ENCODE measurements around the gene FBXL7.

FBXL7 gene

DNA sequence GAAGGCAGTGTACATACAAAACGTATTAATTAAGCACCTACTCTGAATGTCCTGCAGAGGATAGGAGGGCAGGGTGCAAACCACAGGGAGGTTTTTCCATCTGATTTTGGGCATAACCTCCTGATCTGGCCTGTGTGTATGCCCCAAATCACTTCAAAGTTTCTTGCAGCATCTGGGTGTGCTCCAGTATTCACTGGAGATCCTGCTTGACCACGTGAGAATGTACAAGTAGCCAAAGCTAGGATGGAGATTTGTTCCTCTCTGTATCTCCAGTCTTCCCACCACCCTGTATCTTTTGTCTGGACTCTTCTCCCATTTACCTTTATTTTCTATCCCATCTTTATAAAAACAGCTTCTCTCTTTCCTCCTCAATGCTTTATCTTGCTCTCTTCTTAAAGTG lies 207.7 kb downstream of the FBXL7 start:
- DNase-seq (ENCODE audit: low read depth, low spot score), result no peak

DNA sequence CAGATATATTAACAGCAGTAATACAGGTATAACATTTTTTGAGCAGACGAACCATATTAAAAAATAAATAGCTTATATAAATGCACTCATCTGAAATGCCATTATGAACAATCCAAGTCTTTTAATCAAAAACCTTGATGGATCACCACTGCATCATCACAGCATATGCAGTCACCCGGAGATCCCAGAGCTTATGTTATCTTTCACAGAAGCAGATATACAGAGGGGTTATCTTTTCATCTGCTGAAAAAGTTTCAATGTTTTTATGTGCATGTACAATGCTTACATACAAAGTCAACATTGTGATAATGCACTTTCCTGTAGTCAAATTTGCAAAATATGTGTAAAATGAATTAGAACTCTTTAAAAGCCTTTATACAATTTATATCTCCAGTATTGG lies 211.9 kb downstream of the FBXL7 start:
- no peak for DNase-seq (ENCODE audit: low read depth, low spot score)

DNA sequence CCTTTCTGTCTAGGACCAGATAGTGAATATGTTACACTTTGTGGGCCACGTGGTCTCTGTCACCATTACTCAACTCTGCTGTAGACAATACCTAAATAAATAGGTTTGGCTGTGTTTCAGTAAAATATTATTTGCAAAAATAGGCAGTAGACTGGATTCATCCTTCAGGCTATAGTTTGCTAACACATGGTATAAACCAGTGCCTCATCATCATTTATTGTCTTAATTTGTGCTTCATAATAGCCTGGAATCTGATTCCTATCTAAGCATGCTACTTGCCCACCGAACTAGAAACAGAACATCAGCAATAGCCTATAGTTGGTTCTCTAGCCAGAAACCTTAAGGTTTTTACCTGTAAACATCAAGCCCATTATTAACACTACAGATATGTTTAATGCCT lies 215.6 kb downstream of the FBXL7 start:
- DNase-seq (ENCODE audit: low read depth, low spot score), result no peak

DNA sequence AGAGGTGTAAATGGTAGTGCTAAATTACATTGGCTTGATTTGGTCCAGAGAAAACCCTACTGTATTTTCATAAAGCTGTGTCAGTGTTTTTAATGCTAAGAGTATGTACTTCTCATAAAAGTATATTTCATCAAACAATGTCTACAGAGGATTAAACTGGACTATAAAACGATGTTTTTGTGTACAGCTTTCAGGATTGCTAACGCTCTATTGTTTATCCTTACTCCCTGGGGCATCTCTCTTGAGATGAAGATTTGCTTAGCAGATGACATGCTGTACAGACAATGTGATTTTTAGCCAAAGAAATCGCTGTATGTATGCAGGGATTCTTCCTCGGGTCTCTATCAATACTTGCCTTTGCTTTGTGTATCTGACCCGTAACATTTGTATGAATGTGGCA lies 216.0 kb downstream of the FBXL7 start:
- no peak for DNase-seq (ENCODE audit: low read depth, low spot score)

DNA sequence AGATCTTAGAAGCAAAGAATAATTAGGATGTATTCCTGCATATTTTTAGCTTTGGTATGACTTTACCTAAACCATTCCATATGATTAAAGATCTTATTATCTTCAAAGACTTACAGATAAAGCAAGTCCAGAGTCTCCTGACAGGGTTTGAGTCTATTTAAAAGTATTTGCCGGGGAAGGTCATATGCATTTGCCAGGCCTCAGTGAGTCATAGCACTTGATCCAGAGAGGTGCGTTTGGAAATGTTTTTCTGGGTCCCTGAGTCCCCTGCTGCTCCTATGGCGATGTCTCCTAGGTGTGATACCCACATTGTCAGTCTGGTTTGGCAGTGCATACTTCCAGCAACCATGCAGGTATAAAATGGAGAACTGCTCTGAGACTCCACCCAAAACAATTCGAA lies 217.0 kb downstream of the FBXL7 start:
- no peak for DNase-seq (ENCODE audit: low read depth, low spot score)

DNA sequence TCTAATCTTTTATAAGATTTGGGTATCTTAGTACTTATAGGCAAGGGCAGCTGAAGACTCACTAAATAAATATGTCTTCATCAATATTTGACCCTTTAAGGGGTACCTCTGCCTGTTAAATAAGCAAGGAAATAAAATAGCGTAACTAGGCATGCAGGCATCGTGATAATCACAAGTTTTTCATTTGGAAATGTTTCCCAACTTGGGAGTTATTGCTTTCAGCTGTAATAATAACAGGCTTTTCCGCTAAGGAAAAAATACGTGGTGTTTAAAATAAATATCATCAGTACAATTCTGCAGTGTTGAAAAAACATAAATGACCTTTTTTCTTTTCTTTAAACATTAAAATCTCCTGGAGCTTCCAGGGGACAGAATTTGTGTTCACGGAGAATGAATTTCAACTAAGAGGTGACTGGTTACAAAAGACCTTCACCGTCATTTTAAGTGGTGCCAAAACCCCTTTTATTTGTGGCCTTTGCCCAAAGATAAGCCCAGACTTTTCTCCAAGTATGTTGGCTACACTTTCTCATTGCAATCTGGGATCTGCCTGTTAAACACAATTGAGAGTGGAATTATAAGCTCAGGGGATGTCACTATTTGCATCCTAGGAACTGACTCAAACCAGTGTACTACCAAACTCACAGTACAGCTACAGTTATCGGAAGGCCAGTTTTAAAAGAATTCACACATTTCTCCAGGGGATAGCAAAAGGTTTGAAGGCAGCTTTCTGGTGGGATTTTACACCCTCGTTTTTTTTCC lies 218.6 kb downstream of the FBXL7 start:
- DNase-seq (ENCODE audit: low read depth, low spot score), result peak; percentile 53

DNA sequence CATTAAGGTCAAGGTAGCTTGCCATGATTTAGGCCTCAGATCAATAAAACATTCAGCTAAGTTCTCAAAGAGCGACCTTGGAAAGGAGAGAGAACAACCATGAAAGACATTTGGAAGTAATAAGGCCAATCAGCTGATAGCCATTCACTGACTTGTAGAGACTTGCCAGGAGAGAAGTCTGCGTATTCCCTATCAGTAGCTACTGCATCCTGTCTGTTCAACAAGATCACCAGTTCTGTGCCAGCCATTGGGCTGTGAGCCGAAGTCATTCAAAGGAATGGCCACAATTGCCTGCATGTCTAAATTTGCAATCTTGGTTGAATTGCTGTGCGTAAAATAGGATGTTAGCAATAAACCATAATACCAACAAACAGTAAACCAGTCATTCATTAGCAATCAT lies 219.8 kb downstream of the FBXL7 start:
- no peak for DNase-seq (ENCODE audit: low read depth, low spot score)

DNA sequence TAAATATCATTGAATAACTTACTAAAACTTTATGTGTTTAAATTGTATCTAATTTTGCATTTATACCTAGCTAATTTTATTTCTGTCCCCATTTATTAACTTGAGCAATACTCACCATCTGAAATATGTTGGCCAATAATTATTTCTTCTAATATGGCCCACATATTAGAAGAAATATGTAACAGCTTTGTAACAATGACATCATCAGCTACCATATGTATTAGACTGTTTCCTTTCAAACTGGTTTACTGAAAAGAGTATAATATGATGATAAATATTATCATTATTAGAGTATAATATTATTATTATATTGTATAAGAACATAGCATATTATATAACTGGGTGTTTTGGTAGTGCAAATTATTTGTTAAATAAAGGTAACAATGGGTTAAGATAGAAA lies 220.5 kb downstream of the FBXL7 start:
- no peak for DNase-seq (ENCODE audit: low read depth, low spot score)

DNA sequence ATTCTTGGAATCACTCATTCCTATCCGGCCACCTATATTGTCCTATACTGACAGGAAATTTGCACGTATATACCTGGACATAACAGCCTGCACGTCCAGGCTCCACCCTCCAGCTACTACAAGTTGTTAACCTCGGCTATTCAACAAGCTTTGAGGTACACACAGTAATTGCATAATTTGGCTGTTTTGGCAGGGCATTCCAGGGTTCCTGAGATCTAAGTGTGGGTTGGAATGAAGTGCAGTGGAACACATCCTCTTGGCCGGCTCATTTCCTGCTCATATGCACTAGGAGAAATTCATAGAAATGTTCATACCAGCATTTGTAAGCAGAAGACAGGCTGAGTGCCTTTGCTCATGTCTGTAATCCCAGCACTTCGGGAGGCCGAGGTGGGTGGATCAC lies 222.3 kb downstream of the FBXL7 start:
- no peak for DNase-seq (ENCODE audit: low read depth, low spot score)

DNA sequence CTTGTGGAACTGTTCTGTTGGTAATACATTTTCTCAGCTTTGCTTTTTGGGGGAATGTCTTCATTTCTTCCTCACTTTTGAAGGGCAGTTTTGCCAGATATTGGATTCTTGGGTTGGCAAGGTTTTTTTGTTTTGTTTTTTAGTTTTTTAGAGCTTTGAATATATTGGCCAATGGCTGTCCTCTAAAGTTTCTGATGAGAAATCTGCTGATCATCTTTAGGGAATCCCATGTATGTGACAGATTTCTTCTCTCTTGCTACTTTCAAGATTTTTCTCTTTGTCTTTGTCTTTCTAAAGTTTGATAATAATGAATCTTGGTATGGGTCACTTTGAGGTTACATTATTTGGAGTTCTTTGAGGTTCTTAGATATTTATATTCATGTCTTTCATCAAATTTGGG lies 227.4 kb downstream of the FBXL7 start:
- DNase-seq (ENCODE audit: low read depth, low spot score), result no peak

DNA sequence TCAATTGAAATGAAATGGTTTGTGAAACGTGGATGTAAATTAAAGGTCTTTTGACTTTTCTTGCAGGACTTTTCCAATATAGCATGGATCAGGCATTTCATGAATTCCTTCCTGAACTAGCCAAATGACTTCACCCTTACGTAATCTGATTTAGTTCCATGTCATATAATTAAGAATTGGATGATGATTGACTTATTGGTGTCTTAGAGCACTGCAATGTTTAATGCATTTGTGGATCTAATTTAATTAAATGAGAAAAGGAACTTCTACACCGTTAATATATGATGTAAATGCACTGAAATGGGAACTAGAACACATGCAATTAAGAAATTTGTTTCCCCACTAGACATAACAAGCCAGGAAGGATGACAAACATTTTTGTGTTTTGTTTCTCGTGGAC lies 228.8 kb downstream of the FBXL7 start:
- DNase-seq (ENCODE audit: low read depth, low spot score), result no peak

DNA sequence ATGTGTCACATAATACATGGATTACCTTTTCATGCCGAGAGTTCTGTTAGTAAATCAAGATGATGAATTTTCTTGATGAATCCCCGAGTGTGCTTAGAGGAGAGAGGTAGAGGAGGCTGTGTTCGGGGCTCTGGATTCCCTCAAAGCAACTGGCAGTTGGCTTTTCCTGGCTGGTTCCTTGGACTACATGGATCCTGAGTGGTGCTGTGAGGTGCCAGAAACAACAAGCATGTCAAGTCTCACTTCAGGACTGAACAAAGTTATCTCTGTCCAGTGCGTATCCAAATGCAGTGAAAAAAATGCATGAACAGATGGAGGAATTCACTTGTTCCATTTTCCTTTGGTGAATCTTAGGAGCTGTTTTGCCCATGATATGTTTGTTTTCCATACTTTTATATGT lies 231.7 kb downstream of the FBXL7 start:
- DNase-seq (ENCODE audit: low read depth, low spot score), result no peak

DNA sequence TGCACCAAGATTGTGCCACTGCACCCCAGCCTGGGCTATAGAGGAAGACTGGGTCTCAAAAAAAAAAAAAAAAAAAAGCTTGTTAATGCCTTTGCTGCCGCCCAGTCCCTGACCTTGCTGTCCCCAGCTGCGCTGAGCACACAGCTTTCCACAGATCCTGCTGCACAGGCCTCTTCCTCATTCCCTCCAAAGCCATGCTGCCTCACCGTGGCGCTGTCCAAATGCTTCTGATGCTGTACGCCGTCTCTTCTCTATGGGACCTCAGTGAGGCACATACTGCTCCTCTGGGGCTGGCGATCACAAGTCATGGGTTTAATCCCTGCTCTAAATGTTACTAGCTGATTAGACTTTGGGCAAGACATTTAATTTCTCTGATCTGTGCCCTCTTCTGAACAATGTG lies 234.1 kb downstream of the FBXL7 start:
- no peak for DNase-seq (ENCODE audit: low read depth, low spot score)

DNA sequence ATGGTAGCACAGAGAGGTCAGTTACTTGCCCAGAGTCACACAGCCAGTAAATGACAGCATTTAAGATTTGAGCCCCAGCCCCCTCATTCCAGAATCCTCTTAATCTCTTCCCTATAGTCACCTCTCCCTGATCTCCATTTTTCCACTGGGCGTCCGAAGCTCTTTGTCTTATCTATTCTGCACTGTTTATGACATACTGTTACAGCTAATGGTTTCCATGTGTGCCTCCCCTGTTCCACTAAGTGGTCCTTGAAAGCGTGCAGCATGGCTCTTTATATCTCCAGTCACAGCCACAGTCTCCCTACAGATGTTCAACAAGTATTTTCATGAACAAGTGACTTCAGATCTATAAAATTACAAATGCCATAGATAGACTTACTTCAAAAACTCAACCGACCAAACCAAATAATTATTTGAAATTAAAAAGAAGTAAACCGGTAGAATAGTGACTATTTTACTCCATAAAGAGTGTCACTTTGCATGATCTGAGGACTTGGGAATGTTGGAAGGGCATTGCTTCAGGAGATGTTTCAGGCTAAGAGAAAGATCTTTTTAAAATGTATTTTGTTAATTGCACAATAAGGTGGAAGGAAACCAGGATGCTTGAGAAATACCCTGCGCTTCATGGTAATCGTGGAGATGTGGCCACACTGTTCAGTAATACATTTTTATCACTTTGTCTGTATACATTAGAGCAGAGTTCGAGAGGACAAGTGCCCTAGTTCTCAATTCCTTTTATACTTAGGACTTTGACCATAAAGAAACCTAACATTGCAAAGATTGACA lies 237.2 kb downstream of the FBXL7 start:
- no peak for DNase-seq (ENCODE audit: low read depth, low spot score)

DNA sequence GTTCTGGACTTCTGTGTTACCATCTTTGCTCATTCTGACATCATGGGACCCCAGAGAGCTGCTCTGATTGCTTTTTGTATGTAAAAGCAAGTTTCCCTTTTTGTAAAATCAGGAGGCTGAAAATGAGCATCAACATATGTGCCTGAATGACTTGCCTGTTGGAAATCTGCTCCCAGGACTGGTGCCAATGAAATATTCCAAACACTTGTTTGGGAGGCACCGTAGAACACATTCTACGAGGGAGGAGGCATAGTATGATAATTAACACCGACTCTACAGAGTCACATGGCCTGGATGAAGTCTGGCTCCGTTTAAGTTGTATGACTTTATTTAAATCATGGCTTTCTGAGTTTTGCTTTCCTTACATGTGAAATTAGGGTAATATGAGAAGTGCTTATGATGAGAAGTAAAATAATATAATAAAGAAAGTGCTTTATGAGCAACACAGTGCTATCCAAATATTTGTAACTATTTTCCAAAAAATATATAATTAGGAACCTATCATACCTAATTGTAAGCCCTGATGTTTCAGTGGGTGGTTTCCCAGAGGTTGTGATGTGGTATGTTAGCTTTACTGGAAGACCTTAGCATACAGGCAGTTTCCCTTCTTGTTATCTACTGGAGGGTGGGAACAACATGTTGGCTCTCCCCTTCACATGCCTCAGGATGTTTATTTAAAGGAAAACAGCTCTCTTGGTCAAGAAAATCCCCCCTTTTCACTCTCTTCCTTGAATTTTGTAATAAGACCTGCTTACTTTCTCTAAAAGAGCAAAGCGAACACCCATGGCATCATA lies 238.1 kb downstream of the FBXL7 start:
- DNase-seq (ENCODE audit: low read depth, low spot score), result no peak

DNA sequence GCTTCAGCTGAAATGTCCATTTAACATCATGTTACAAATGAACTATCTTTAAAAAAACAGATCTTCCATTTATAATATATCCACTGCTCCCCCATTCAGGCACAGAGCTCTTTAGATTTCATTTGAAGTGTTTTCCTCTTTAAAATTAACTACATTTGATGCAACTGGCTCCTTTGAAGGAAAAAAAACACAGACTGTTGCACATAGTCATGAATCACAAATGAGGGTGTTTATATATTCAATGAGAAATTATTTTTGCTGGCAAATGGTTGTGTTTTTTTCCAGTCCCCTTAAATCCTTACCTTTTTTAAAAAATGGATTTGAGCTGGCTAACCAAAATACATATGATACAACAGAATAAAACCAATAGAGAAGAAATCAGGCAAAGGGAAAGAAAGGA lies 240.4 kb downstream of the FBXL7 start:
- DNase-seq (ENCODE audit: low read depth, low spot score), result no peak

DNA sequence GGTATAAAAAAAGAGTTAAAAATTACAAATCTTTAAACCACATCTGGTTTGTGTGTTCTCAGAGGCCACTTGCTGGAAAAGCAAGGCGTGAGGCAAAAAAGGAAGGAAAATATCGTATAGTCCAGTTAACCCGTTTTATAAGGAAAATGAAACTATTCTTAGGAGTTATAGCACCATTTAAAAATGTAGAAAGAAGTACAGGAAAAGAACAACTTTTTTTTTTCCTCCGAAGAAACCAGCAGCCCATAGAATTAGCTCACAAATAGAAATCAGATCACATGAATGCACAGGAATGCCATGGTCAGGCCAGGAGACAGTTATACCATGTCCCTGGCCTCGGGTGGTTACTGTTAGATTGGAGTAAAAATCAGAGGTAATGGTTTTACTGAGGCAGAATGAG lies 241.6 kb downstream of the FBXL7 start:
- no peak for DNase-seq (ENCODE audit: low read depth, low spot score)

DNA sequence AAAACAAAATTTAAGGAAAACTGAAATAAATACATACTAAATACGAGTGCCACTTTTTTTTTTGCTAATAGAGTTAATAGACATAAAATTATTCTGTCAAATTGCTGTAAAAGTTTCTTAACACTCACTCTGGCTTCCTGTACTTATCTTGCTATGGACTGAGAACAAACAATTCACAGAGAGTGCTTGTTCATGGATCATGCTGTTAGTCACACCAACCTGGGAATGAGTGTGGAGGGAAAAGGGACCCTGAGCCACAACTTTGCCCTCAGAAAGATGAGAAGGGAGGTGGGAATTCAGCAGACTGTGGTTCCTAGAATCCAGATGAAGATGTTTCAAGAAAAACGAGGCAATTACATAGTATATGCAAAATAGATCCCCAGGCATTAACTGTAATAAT lies 246.9 kb downstream of the FBXL7 start:
- no peak for DNase-seq (ENCODE audit: low read depth, low spot score)

DNA sequence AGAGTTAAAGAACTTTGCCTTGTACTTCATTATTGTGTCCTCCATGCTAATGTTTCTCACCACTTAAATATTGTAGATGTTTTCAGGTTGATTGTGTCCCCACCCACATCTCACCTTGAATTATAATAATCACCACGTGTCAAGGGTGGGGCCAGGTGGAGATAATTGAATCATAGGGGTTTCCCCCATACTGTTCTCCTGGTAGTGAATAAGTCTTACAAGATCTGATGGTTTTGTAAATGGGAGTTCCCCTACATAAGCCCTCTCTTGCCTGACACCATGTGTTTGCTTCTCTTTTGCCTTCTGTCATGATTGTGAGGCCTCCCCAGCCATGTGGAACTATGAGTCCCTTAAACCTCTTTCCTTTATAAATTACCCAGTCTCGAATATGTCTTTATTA lies 248.3 kb downstream of the FBXL7 start:
- no peak for DNase-seq (ENCODE audit: low read depth, low spot score)

DNA sequence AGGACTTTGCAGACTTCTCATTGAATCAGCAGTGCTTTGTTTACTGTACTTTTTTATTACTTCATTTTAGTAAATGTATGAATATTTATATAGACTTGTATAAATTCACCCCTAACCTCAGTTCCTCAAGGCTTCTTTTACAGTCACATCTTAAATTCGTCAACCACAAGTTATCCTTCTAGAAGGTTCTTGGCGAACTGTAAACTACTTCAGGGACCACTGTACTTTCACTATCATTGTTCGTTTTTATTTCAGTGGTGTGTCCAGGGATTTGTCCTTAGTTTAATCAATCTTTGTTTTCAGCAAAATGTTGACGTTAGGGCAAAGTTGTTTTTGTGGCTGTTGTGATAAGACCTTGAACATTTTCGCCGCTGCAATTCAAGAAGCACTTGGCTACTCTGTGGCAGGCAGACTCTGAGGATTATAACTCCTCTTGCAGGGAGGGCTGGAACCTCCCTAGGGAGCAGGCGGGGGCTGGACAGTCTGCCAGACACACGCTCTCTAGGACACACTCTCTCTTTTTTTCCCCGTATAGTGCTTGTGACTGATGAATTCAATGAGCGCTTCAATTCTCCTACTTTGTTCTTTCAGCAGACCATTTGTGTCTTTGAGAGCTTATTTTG lies 252.8 kb downstream of the FBXL7 start:
- DNase-seq (ENCODE audit: low read depth, low spot score), result no peak

DNA sequence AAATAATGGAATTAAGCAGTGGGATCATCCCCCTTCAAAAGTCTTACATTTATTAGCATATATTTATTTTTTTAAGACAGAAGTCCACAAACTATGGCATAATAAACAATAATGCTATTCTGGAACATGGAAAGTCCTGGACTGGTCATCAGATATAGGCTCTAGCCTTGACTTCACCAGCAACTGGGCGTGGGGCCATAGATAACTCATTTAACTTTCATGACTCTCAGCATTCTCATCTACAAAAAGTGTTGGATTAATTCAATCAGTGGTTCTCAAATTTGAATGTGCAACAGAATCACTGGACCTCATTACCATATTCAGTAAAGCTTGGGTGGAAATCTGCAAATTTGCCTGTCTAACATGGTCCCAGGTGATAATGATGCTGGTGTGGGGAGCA lies 253.8 kb downstream of the FBXL7 start:
- DNase-seq (ENCODE audit: low read depth, low spot score), result no peak

DNA sequence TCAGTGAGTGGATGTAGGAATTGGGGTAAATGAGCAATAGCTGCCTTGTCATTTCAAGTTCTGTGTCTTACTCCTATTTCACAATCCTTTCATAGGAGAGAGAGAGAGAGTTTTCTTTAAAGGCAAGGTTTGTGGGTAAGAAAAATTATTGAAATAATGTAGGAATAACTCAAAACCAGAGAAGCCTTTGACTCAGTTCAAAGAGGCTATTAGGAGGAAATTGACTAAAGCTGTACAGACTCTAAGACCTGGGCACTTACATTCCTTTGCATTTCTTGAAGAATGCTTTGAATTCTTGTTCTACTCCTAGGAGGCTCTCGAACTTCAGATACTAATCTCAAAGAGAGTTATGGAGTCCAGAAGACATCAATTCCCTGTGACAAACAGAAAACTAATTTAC lies 257.1 kb downstream of the FBXL7 start:
- no peak for DNase-seq (ENCODE audit: low read depth, low spot score)
